ENCODE results near the gene CFAP77.

CFAP77 gene

DNA sequence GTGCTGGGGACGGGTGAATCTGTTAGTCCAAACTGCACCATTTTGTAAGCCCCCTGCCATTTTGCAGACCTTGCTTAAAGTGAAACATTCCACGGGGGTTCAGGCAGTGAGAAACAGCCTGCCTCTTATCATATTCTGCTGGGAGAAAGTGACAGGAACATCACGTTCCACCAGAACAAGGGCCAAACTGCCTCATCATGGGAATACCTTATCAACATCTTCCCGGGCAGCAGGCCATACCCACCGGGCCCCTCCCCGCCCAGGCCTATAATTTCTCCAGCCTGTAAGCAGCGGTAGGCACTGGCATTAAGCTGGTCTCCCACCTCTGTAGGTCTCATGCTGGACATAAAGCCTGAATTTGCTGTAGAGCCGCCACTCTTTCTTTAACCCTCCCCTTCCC lies 1.5 kb upstream of the CFAP77 start:
- DNase-seq (ENCODE audit: low spot score), result no peak

DNA sequence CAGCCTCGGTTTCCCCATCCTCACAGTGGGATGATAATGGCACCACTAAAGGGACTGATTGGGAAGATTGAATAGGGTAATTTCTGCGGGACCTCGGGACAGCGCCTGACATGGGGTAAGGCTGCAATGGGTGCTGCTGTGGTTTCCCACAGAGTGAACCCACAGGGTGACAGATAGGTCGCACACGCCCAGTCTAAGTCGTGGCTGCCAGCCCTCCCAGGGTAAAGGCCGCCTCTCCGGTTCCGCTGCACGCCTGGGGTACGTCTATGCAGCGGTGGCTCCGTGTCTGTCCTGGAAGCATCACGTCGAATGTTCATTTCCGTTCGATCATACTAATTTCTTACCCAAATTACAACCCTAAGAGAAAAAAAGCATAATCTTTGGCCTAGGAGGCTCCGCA lies 631 bp downstream of the CFAP77 start:
- no peak for DNase-seq (ENCODE audit: low spot score)

DNA sequence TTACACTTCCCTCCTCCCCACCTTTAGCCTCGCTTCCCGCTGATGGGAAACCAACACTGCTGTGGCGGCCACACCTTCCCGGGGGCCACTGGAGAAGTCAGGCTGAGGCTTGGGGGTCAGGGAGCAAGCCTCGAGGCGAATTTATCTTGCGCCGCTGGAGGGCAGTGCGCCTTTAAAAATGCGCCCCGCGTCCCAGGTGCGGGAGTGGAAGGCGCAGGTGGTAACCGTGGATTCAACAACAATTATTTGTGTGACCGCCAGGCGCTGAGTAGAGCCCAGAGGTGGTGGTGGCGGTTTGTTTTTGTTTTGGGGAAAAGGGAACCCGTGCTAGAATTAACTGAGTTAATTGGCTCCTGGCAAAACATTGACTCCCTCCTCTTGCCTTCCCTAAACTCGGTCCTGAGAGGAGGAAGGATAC lies 1.1 kb downstream of the CFAP77 start:
- DNase-seq (ENCODE audit: low spot score), result no peak

DNA sequence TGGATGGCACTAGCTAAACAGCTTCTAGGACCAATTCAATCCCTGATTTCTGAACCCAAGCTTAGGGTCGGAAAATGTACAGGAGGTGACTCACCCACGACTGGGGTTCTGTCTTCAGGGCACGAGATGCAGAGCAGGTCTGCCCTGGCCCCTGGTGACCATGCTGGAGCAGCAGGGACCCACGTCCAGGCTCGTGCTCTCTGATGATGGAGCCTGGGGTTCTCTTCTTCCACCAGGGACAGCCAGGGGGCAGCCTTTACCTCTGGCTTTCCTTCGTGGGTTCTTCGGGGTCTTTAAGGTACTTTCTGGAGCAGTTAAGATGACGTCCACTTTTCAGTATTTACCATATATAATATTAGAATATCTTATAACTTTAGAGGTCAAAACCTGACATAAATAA lies 2.1 kb downstream of the CFAP77 start:
- DNase-seq (ENCODE audit: low spot score), result no peak

DNA sequence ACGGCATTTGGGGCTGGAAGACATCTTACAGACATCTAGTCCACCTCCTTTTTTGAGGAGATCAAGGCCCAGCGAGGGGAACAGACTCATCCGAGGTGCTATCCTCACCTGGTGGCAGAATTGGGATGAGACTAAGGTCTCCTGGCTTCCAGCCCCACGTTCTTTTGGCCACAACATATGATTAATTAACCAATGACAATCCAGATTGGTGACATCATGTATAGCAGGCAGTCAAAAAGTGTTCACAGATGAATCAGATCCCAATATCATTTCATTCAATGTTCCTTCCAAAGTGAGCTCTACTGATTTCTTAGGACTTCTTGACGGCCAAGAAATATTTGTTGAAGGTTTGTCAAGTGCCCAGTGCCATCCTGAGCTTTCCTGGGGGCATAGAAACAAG lies 3.9 kb downstream of the CFAP77 start:
- no peak for DNase-seq (ENCODE audit: low spot score)

DNA sequence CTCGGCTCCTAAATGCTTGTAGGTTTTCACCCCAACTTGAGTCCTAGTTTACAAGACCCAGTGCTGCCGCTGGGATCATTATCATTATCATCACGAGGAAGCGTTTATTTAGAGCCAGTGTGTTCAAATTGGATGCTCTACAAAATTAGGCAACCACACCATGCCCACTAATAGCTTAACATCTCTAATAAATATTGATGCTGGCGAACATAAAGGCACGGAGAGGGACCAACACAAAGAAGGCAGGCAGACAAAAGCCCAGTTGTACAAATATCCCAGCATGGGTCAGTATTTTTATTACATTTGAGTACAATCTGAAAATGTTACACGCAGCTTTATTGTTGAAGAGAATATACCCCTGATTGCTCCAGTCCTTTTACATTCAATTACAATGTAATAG lies 4.7 kb downstream of the CFAP77 start:
- no peak for DNase-seq (ENCODE audit: low spot score)

DNA sequence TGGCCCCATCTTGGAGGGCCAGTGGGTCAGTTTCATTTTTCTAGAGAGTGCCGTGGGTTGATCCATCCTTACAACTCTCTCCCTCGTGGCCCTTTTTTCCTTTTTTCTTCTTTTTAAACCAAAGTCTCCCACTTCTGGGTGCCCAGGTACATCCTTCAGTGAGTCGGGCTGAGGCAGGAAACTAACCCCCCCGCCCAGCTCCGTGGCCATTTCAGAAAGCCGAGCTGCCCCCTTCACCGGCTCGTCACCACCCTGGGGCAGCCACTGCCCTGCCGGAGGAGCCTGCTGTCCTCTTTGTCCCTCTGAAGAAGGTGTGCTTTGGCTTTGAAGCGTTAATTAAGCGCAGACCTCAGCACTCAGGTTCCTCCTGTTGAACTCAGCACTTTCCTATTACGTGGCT lies 5.2 kb downstream of the CFAP77 start:
- no peak for DNase-seq (ENCODE audit: low spot score)

DNA sequence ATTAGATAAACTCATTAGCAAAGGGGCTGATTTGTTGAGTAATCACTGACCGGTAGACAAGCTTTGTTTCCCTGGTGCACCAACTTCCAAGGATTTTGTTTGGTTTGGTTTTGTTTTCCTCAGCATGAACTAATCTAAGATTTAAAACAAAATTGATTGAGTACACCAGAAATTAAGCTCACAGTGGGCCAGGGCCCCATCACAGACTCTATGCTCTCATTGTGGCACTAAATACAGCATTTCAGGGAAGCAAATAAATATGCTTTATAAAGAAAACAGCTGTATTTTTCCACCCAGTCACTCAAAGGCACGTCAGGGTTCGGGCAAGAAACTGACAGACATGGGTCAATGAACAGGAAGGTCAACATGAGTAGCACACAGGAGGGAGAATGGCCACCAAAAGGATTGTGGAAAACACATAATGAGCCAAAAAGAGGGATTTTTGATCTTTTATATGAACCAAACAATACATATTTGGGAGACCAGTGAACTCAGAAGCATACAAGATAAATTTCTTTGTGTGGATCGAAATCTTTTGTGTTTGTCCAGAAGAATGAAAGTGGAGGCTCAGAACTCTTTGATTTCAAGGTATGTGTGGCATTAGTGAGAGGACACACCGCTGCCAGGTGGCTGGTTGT lies 8.8 kb downstream of the CFAP77 start:
- no peak for DNase-seq (ENCODE audit: low spot score)

DNA sequence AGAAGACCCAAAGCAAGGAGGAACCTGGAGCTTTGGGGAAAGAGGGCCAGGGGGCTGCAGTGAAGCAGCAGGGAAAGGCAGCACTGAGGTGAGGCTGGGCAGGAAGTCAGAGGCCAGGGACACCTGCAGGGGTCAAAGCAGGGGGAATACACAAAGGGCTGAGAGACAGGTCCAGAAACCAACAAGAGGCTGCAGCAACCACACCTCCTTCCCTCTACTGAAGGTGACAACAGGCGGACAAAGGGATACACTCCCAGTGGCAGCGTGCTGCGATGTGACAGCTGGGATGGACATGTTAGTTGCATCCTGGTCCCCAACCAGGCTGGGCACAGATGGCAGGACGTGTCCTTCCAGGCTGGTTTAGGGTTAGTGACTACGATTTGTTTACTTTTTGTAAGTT lies 12.6 kb downstream of the CFAP77 start:
- no peak for DNase-seq (ENCODE audit: low spot score)

DNA sequence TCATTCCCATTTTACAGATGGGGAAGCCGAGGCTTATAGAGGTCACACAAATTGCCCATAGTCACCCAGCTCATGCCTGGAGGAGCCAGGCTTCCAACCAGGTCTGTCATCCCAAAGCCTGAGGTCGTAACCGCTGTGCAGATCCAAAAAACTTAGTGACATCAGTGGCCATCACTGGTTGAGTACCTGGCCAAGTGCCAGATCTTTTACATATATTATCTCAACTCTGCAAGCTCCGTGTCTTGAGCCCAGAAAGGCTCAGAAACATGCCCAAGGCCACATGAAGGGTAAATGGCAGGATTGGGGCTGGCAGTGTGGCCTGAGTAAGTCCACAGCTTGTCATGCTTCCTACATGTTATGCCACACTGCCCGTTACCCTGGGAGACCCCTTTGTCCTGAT lies 13.5 kb downstream of the CFAP77 start:
- DNase-seq (ENCODE audit: low spot score), result no peak

DNA sequence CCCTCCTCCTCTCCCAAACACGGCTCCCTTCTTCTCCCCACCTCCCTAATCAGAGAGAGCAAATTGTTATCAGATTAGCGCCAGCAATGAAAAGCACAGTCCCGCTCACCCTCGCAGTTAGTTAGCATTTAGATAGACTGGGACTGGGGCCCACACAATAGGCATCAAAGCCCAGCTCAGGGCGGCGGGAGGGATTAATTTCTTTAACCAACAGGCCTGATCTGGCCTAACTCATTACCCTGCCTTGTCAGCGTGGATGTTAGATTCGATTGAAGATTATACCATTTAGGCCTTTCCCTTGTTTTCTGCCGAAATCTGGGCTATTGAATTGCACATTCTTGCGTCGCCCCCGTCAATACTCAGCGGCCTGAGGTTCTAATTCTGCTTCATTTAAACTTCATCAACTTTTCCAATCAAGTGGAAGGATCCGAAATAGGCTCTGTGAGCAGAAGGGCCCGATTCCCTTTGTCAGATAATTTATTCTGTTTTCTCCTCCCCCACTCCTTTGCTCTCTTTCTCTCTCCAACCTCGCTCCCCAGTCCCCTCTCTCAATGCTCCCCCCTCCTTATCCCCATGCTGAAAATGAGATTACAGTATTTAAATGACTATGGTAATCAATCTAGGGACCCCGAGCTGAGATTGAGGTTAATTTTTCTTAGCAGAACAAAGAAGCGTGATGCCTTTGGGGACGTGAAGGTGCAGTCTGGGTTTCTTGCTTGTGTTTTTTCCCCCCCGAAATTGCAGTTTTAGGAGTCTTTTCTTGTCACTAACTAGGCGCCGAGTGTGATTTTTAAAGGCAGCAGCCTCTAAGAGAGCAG lies 15.1 kb downstream of the CFAP77 start:
- no peak for DNase-seq (ENCODE audit: low spot score)

DNA sequence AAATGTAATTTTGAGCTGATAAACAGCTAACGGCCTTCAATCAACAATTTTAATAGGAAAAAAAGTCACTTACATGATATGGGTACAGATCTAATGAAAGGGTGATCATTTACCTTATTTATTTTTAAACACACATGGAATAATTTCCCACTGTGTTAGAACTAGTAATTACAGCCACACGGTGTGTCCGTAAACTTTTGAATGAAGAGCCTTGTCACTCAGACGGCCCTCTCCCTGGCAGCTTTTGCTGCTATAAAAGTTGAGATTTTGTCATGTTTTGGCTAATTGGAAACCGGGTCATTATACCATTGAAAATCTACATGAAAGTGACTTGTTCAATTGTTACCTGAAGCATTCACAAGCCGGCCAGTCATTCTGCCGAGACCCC lies 15.7 kb downstream of the CFAP77 start:
- DNase-seq (ENCODE audit: low spot score), result no peak

DNA sequence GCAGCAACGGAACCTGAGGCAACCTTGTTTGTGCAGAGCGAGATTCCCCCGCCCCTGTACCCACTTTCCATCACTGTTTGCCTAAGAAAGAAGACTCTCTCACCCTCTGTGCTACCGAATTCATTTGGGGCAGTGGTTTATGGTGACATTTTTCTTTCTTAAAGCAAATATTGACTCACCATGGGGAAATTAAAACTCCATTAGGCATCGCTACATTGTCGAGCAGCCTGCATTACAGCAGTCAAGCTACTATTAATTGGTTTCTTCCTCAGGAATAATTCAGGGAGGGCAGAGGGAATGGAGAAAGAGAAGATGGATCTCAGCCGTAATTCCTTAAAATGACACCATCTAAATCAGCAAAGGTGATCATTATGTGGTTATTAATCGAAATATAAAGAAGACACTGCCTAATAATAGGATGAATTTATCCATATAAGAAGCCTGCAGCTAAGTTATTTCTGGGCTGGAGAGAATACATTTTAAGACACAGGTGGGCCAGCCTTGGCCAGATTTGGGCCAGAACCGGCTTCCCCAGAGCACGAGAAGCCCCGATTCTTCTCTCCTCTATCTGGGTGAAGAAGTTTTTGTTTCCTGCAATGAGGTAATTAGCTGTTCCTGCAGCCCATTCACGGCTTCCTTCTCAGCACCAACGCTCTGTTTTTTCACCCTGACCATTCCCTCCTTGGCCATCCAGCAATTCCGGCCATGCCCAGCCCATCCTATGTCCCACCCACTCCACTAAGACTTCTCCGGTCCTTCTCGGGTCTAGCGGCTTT lies 16.8 kb downstream of the CFAP77 start:
- no peak for DNase-seq (ENCODE audit: low spot score)

DNA sequence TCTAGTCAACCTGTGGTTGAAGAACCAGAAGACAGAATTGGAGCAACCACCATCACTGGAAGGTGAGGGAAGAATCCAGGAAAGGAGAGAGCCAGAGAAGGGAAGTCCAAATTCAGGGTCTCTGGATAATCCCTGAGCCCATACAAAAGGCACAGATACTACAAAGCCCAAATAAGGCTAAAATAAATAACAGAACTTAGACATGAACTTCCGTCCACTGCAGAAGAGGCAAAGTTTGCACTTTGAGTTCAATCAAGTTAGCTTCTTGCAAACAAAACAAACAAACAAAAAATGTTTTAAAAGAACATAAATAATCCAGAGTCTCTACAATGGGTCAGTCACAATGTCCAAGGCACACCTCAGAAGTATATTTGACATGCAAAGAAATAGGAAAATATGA lies 21.0 kb downstream of the CFAP77 start:
- DNase-seq (ENCODE audit: low spot score), result no peak

DNA sequence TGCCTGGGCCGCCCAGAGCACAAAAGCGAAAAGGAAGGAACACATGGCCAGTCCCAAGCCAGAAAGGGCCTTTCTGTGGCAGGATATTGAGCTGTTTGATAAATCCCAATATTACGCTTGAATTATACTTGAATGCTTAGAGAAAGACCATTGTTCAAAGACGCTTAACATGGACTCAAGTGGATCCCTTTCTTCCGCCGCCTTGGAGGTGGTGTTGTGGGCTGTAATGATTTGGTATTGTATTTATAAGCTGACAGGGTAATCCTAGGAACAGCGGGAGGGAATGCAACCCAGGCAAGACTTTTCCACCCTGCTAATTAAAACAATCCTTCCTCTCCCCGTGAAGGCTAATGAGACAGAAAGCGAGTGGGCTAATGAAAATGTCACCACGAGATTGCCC lies 24.9 kb downstream of the CFAP77 start:
- no peak for DNase-seq (ENCODE audit: low spot score)

DNA sequence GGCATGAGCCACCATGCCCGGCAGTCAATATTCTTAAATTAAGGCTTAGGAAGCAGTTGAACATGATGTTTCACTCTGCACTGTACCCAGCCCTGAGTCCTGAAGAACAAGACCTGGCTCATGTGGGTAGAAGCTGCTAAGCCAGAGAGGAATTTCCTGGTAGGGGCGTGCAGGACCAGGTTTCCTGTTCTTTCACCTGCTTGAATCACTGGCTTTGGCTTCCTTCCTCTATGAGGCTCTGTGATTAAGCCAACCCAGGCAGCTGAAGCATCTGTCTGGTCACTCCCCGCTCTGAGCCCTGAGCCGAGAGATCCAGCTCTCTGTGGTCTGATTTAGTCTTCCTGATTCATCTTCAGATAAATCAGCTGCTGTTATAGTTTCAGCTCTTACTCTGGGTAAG lies 29.1 kb downstream of the CFAP77 start:
- DNase-seq (ENCODE audit: low spot score), result no peak

DNA sequence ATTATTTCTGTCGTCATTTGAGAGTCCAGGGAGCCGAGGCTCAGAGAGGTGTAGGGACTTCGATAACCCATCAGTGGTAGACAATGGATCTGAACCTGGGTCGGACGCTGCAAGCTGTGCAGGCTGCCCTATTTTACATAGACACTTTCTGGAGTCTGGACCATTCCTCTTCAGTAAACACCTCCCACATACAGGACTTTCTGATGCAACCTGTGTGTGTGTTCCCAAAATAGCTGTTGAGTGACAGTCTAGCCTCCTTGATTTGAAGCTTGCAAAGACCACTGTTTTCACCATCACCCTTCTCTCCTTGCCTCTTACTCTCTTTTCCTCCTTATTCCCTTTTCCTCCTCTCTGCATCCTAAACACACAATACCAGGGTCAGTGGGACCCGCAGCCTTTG lies 30.7 kb downstream of the CFAP77 start:
- DNase-seq (ENCODE audit: low spot score), result no peak

DNA sequence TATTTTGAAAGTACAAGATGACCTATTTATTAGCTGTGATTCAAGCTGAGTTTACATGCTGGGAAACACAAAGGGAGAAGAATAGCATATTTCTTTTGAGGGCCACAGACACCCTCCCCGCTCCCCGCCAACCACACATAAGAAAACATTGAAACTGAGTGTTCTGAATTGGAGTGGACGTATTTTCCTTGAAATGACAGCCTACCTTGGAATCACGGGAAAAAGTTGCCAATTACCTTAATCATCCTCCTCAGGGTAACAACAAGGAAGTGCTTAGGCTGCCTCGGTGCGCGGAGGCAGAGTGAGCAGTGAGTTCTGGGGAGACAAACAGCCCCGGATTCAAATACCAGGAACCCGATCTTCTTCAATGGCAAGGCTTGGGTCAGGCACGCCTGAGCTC lies 31.4 kb downstream of the CFAP77 start:
- no peak for DNase-seq (ENCODE audit: low spot score)

DNA sequence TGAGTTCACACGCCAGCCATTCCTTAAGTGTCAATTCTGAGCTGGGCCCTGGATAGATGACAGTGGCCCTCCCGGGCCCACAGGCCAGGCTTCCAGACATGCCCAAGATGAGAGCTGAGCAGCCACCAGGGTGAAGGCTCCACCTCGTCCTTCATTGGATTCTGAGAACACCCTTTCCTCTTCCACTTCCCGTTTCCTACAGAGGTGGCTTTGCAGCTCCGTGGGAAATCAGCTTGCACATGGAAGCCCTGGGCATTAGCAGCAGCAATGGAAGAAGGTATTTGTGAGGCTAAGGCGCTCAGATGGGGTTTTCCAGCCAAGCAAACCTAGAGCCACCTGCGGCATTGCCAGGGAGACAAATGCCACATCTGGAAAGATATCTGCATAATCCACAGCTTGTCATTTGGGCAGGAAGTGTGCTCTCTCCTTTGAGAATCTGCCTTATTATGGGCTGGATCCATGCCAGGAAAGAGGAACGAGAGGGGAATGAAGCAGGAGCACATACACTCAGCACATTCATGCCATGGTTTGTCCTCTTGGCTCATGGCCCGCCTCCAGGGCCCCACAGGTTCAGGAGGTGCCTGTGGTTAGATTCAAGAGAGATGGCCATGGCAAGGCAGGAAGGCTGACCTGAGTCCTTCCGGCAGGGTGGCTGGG lies 34.1 kb downstream of the CFAP77 start:
- DNase-seq (ENCODE audit: low spot score), result no peak

DNA sequence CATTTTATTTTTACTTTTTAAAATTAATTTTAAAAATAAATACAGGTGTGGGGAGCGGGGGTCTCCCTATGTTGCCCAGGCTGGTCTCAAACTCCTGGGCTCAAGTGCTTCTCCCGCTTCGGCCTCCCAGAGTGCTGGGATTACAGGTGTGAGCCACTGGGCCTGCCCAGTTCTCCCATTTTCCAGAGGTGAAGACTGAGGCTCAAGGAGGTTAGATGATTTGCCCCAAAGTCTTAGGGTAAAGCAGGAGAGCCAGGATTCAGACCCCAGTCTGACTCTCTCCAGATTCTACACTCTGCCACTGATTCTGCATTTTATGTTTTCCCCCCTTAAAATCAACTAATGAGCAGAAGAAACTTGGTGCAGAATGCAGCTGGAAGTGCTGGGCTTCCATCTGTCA lies 36.9 kb downstream of the CFAP77 start:
- DNase-seq (ENCODE audit: low spot score), result no peak

DNA sequence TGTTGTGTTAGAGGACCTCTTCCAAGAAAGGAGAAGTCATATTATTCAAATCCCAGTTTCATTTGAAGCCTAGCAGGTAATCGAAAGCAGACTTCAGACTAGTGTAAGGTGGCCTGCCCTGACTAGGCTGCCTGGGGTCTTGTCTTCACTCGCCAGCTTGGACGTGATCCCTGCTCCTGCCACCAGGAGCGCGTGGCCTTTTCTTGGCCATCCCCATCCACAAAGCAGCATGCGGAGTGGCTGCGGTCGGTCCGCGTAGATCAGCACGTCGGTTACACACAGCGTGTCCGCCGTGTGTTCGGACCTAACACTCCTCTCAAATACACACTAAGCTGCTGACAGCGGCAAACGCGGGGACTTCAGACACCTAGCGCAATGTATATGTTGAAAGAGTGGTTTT lies 37.3 kb downstream of the CFAP77 start:
- no peak for DNase-seq (ENCODE audit: low spot score)

DNA sequence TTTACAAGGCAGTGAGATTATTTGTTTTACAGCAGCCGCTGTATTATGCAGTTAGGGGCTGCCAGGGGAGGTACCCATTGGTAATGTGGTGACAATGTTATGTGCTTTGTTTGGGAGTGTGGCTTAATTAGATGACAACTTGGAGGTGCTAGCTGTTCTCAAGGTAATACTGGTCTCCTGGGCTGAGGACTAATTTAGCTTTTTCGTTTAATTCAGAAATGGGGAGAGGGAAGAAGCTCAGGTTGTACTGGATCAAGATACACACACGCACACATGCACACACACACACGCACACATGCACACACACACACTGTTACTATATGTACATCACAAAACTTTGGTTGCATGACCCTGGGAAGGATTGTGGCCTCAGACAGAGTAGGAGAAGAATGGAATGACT lies 37.9 kb downstream of the CFAP77 start:
- DNase-seq (ENCODE audit: low spot score), result no peak

DNA sequence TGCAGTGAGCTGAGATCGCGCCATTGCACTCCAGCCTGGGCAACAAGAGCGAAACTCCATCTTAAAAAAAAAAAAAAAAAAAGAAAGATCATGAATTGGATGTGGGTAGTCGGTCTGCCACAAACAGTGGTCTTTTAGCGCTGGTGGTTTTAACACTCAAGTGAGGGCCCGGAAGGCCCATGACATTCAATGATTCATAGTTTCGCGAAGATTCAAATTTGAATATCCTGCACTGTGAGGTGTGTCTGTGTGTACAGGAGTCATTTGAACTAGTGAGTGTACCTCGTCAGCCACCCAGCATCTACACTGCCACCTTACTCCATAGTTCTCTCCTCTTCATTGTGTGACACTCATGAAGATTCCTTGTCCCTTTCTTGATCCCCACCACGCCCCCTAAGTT lies 41.3 kb downstream of the CFAP77 start:
- no peak for DNase-seq (ENCODE audit: low spot score)

All from globus pallidus (tissue), 1 donor.